Osteocyte (in vitro differentiated cells): ENCODE measurements around the gene LTC4S. TPM values are rescaled to one million over a fixed set of nuclear protein-coding genes. Genes with fewer than 3 reads are reported as not detected.
A peak's percentile ranks its signal among the peaks of the same experiment; 100 is the strongest.

Experiments
- DNase-seq: peaks from one replicate; pipeline ENCODE4 v3.0.0; 2021; ENCODE audit warnings: mixed read lengths; ENCODE audit not compliant: unreplicated experiment; ENCODE audit errors: extremely low spot score
- H3K27ac Mint-ChIP-seq: one replicate; pipeline ENCODE4 v1.8.0; 2021; ENCODE audit warnings: mild to moderate bottlenecking, mixed read lengths; ENCODE audit not compliant: unreplicated experiment
- H3K27me3 Mint-ChIP-seq: one replicate; pipeline ENCODE4 v1.8.0; 2021; ENCODE audit warnings: mixed read lengths; ENCODE audit not compliant: unreplicated experiment
- H3K36me3 Mint-ChIP-seq: one replicate; pipeline ENCODE4 v1.8.0; 2021; ENCODE audit warnings: mixed read lengths; ENCODE audit not compliant: unreplicated experiment
- H3K4me1 Mint-ChIP-seq: one replicate; pipeline ENCODE4 v1.8.0; 2021; ENCODE audit warnings: mixed read lengths; ENCODE audit not compliant: unreplicated experiment
- H3K4me3 Mint-ChIP-seq: one replicate; pipeline ENCODE4 v1.8.0; 2021; ENCODE audit warnings: mild to moderate bottlenecking, moderate library complexity, mixed read lengths; ENCODE audit not compliant: unreplicated experiment
- H3K9me3 Mint-ChIP-seq: one replicate; pipeline ENCODE4 v1.8.0; 2021; ENCODE audit warnings: mixed read lengths; ENCODE audit not compliant: unreplicated experiment
- total RNA-seq: library from RNA; stranded (reverse); gene quantifications from 2 replicates; pipeline ENCODE4 v1.2.1, GENCODE V29; 2021
- TF ChIP-seq, protein P1 (sequence below): fragments of 200-600 bp; sonication (generic); IDR thresholded peaks from 2 replicates; pipeline ENCODE4 v1.5.0; 2021; ENCODE audit warnings: antibody characterized with exemption, mild to moderate bottlenecking, moderate library complexity

Gene LTC4S
- total RNA-seq, 1 donor from 2014 or later = 2.4 TPM

DNA sequence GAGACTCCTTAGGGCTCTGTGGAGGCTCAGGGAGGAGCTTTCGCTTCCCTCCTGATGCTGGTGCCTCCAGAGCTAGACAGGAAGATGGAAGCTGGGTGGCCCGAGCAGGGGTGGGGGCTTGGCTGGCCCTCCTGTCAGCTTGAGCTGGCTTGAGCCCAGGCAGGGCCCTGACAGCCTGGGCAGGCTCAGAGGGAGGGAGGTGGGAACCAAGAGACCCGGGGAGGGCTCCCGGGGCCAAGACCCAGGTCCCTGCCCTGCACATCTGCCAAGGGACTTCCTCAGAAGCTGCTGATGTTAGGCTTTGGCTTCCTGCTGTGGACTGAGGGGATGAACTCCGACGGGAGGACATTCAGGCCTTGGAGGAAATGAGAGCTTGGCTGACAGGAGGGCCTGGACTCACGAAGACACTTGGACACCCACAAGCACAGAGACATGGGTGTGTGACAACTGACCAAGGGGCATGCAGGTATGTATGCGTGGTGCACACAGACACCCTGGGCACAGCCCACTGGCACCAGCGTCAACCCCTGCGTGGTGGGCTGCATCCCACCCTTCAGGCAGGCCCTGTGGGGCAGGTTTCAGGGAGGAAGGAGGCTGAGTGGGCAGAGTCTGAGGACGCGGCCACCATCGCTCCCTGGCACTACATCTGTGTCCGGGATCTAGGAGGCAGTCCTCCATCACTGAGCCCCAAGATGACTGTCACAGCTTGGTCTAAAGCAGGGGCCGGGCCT lies 1.7 kb upstream of the LTC4S start:
- H3K4me1 Mint-ChIP-seq = peaks cover 14% of the 10 kb centered on the region
- H3K27ac Mint-ChIP-seq = no peak overlapping the region
- no peaks in the 10 kb centered on the region for H3K9me3 Mint-ChIP-seq
- no peak overlapping the region for H3K4me3 Mint-ChIP-seq
- DNase-seq = no peak
- peaks cover 4% of the 10 kb centered on the region for H3K36me3 Mint-ChIP-seq
- TF ChIP-seq, protein P1, sequence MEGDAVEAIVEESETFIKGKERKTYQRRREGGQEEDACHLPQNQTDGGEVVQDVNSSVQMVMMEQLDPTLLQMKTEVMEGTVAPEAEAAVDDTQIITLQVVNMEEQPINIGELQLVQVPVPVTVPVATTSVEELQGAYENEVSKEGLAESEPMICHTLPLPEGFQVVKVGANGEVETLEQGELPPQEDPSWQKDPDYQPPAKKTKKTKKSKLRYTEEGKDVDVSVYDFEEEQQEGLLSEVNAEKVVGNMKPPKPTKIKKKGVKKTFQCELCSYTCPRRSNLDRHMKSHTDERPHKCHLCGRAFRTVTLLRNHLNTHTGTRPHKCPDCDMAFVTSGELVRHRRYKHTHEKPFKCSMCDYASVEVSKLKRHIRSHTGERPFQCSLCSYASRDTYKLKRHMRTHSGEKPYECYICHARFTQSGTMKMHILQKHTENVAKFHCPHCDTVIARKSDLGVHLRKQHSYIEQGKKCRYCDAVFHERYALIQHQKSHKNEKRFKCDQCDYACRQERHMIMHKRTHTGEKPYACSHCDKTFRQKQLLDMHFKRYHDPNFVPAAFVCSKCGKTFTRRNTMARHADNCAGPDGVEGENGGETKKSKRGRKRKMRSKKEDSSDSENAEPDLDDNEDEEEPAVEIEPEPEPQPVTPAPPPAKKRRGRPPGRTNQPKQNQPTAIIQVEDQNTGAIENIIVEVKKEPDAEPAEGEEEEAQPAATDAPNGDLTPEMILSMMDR = no peak
- no peaks in the 10 kb centered on the region for H3K27me3 Mint-ChIP-seq

DNA sequence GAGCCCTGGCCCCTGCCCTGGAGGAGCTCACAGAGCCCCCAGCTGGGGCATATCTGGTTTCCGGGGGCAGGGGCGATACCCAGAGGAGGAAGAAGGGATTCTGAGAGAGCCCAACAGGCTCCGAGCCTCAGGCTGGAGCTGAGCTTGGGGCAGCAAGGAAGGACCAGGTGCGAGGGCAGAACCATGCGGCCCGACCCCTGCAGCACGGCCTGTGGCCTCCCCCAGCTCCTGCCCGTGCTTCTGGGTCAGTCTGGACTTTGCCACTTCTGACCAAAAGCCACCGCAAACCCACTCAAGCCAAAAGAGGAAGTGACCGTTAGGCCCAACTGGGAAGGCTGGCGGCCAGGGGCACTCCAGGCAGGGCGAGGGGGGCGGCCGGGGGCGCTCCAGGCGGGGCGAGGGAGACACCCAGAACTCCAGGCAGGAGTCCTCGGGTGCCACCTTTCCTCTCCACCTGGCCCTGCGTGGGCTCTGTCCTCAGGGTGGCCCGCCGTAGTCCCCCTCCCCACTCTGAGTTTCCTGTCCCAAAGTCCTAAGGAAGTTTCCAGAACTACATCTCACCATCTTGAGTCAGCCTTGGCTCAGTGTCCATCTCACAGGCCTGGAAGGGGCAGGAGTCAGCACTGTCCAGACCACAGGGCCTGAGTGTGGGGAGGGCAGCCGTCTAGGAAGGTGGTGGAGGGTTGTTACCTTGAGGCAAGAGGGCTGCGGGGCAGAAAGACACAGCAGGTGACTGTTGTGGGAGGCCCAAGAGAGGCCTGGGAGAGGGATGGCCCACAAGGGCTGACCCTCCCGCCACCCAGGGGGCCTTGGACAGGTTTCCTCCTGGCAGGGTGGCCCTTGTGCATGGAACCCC lies 946 bp upstream of the LTC4S start:
- H3K4me1 Mint-ChIP-seq = peaks cover 14% of the 10 kb centered on the region
- no peak overlapping the region for H3K27ac Mint-ChIP-seq
- peaks cover 4% of the 10 kb centered on the region for H3K36me3 Mint-ChIP-seq
- H3K4me3 Mint-ChIP-seq = no peak overlapping the region
- no peaks in the 10 kb centered on the region for H3K9me3 Mint-ChIP-seq
- DNase-seq = no peak
- H3K27me3 Mint-ChIP-seq = no peaks in the 10 kb centered on the region
- TF ChIP-seq, protein P1 = no peak

DNA sequence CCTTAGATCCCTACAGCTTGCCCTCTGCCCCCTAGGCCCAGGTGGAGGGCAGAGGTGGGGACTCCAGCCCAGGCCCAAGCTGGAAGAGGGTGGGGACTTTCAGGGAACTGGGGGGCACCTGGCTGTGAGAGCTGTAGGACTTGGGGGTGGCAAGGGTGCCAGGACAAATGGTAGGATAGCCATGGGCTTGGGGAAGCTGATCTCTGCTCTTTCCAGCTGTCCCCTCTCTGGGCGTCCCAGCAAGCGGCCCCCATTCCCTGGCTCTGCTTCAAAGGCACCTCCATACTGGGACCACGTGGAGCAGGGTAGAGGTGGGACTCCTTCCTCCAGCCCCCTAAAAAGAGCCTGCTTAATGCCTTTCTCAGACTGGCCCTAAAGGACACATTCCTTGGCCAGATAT lies 385 bp downstream of the LTC4S start:
- Mint-ChIP-seq H3K36me3 (peaks cover 5% of the 10 kb centered on the region), H3K27me3 (no peaks in the 10 kb centered on the region), H3K27ac (no peak overlapping the region), H3K9me3 (no peaks in the 10 kb centered on the region), H3K4me1 (peaks cover 14% of the 10 kb centered on the region), H3K4me3 (peak overlapping the region; percentile 60)
- TF ChIP-seq, protein P1 = no peak
- no peak for DNase-seq

DNA sequence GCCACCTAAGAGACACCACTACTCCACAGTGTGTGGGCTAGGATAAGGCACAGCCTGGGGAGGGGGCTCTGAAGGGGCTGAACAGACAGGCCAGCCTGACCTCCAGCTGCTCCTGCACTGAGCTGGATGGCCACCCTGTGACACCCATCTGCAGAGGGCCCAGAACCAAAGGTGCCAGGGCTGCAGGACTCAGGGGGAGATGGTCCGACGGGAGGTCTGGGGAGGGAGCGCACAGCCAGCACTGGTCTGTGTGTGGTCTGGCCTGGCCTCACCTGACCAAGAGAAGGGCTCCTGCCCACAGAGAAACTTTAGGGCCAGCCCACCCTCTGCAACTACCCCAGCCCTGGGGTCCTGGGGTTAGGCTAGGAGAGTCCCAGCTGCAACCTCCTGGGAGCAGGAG lies 789 bp downstream of the LTC4S start:
- DNase-seq = no peak

More for the DNA sequence above, 789 bp downstream of the LTC4S start:
- Mint-ChIP-seq H3K27ac (no peak overlapping the region), H3K9me3 (no peaks in the 10 kb centered on the region), H3K4me3 (peak overlapping the region; percentile 60), H3K4me1 (peaks cover 14% of the 10 kb centered on the region), H3K36me3 (peaks cover 9% of the 10 kb centered on the region), H3K27me3 (no peaks in the 10 kb centered on the region)
- TF ChIP-seq, protein P1 = no peak
